ENCODE measurements around the gene ARID5B.

Gene ARID5B

DNA sequence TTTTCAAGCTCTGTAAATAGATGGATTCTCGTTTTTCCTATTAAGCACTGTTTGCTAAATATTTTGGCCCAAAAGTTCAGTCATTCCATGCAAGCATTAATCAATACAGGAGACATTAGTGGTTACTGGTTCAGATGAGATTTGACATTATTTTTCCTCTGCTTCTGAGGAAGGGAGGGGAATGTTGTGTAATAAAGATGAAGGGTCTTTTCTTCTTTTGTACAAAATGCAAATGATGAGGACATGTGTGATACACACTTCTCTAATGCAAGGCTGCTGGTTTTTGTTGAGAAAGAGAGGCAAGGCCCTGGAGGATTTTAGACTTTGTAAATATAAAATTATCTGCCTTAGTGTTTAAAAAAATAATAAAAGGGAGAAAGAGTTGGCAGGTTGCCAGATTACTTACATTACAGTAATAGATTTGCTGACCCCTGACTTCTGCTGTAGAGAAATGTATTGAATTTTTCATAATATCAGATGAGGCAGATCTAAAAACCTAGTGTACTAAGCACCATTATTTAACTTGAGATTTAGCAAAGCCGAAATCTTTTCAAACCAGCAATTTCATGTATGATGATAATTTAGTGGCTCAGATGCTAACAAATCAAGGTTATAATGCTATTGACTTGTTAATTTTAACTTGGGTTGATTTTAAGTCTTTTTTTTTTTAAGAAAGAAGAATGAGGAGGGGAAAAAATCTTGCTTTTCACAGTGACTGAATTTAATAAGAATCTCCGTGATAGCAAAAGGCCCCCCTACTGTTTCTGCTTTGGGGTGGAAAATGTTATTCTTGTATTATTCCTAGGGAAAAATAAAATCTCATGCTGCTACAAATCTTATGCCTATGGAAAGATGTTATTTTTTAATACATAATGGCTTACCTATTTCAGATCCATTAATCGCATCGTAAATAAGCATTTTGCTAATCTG, 180.1 kb downstream of the ARID5B start:
- DNase-seq: peak; percentile 48

DNA sequence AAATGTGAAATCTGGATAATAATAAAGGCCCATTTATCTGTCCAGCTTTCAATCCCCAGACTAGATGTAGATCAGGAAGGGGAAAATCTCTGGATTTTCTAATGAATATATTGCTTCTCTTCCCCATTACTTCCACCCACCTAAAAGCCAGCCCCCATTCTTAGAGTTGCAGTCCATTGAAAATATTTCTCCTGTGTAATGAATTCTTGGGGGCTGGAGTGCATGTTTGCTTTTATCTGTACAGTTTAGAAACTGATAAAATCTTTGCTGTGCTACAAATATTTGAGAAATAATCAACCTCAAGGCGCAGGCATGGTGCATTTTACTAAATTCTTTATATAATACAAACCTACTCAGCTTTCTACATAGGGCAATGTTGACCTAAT, 180.8 kb downstream of the ARID5B start:
- no peak for DNase-seq

DNA sequence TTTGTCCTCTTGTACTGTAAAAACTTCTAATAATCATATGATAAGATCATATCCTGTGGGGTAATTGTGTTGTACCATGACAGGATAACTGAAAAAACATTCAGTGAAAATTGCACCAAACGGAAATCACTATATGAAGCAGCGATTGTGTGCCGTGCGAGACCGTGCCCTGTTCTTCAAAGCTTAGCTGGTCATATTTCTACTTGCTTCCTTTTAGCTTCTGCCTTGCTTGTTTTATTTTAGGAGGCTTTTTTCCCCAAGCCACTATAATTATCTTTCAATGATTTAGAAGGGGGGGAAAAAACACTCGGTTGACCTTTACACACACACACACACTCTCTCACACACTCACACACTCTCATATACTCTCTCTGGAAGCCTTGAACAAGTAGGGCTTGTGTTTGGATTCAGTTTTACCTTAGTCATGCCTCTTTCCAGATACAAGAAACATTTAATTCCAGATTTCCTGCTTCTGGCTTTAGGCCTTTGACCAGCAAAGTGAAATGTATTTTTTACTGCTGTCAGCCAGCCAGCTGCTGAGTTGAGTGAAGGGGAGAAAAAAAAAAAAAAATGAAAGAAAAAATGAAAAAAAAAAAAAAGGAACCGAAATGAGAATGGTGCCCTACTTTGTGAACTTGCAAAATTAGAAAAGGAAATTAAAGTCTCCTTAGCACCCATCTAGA, 181.4 kb downstream of the ARID5B start:
- DNase-seq: no peak

DNA sequence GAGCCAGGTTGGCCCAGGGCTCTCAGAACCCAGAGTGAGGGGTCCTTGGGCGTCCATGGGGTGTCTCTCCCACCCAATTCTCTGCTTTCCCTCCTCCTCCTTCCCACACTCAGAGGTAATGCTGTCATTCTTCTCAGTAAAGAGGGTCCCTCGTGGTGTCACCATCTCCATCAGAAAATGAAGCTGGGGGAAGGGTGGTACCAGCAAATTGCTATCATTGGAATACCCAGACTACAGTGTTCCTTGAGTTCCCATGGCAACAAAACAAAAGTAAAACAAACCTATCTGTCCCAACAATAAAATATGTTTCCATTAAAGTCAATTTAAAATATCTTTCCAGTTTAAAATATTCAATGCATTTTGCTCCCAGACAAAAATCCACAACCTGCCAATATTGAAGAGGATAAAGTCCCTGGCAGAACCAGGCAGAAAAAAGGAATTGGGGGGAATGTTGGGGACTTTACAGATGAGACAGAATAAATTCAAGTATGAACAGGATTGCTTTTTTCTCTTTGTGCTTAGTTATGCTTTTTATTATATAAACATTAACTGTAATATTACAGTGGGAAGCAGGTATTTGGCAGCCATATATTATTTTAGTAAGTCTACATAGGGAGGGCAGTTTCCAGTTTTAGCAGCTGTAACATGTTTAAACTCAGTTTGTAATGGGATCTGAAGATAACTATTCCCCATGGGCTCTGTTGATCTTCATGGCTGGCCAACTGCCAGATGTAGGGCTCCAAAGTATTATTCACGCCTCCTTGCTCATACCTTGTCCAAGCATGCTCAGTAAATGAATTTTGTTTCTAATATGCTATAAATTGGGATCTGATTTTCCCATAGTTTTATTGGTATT, 182.1 kb downstream of the ARID5B start:
- DNase-seq: peak; percentile 77

DNA sequence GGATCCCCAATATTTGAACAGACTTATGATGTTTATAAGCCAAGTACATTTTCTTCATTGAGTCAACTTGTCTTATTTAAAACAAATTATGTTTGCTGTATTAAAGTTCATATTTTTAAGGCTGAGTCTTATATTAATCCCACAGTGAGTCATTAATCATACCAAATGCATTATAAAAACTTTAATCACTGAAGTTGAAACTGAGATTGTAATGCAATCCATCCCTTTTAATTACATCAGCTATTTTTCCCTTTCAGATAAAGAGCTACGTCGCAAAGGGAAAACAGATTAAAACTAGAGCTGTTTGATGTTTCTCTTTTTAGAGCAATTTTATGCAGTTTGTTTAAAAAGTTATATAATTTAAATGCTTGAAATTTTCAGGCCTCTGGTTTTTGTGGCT, 183.0 kb downstream of the ARID5B start:
- no peak for DNase-seq

DNA sequence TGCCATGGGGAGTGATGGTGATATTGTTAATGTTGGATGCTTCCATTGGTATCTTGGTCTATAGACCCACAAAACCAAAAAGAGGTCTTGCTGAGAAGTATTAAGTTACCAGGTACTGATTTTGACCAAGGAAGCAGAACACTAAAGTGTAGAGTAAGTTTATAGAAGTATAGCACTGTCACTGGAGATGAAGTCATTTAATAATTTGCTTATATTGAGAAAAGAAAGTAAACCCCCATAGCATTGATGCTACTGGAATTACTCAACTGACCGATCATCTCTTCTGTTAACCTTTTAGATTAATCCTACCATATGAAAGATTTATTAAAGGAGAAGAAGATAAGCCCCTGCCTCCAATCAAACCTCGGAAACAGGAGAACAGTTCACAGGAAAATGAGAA, 183.9 kb downstream of the ARID5B start:
- no peak for DNase-seq

DNA sequence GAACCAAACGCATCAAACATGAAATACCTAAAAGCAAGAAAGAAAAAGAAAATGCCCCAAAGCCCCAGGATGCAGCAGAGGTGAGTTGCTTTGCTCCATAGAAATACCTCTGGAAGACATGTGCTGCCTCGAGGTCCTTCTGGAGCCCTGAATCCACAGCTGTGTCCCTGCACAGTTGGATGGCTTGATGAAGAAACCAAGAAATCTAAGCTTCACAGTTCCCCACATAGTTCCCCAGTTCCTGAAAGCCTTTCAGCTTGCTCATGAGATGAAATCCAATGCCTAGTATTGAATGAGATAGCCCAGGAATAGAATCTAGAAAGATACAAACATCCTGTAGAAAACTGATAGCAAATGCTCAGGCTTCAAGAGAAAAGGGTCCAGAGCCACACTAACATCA, 184.3 kb downstream of the ARID5B start:
- DNase-seq: no peak

DNA sequence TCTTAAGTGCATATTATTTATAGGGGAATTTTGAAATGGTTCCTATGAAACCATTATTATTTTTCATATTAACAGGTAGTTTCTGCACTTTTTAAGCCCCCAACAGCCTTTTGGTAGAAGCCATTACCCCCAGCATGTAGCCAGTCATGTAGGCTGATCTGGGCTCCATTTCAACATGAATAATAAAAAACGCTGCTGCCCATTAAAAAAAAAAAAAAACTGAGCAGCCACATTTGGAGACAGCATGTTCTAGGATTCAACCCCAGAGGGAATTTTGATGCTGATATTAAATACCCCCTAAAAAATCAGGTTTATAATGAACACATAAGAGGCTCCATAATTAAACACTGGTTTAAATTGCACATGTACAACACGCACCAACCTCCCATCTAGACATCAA, 185.8 kb downstream of the ARID5B start:
- DNase-seq: no peak

DNA sequence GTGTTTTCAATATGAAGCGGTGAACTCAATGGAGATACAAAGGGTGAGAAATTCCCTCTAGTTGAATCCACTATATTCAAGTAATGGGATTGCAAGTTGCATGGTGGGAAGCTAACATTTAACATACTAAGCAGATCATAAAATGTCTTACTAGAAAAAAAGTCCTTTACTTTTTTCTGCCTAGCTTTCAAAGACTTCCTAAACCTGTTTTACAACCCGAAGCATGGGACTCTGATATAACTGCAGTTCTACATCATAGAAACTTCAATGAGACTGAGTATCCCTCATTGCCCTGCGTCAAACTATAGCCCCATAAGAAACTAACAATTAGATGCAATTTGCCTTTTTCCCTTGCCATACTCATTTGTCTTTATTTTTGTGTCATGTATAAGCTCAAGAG, 187.3 kb downstream of the ARID5B start:
- no peak for DNase-seq

DNA sequence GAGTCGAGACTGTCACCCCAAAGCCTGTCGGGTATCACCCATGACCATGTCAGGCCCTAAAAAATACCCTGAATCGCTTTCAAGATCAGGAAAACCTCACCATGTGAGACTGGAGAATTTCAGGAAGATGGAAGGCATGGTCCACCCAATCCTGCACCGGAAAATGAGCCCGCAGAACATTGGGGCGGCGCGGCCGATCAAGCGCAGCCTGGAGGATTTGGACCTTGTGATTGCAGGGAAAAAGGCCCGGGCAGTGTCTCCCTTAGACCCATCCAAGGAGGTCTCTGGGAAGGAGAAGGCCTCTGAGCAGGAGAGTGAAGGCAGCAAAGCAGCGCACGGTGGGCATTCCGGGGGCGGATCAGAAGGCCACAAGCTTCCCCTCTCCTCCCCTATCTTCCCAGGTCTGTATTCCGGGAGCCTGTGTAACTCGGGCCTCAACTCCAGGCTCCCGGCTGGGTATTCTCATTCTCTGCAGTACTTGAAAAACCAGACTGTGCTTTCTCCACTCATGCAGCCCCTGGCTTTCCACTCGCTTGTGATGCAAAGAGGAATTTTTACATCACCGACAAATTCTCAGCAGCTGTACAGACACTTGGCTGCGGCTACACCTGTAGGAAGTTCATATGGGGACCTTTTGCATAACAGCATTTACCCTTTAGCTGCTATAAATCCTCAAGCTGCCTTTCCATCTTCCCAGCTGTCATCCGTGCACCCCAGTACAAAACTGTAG, 191.0 kb downstream of the ARID5B start:
- no peak for DNase-seq

DNA sequence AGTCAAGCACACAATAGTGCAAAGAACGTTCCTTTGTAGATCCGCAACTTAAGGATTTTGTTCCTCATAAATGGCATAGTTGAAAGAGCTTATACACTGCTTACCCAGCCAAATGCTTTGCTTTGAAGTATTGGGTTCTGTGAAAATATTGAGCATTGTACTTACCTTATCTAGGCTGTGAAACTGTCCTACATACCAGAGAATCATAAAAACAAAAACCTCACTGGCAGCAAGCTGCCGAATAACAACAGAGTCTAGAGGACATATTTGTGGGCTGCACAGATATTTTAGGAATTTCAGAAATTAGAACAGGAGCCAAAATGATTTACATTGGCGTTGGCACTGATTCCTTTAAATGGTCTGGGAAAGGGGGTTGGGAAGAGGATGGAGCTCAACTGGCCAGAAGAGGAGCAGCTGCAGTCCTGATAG, 192.4 kb downstream of the ARID5B start:
- no peak for DNase-seq

DNA sequence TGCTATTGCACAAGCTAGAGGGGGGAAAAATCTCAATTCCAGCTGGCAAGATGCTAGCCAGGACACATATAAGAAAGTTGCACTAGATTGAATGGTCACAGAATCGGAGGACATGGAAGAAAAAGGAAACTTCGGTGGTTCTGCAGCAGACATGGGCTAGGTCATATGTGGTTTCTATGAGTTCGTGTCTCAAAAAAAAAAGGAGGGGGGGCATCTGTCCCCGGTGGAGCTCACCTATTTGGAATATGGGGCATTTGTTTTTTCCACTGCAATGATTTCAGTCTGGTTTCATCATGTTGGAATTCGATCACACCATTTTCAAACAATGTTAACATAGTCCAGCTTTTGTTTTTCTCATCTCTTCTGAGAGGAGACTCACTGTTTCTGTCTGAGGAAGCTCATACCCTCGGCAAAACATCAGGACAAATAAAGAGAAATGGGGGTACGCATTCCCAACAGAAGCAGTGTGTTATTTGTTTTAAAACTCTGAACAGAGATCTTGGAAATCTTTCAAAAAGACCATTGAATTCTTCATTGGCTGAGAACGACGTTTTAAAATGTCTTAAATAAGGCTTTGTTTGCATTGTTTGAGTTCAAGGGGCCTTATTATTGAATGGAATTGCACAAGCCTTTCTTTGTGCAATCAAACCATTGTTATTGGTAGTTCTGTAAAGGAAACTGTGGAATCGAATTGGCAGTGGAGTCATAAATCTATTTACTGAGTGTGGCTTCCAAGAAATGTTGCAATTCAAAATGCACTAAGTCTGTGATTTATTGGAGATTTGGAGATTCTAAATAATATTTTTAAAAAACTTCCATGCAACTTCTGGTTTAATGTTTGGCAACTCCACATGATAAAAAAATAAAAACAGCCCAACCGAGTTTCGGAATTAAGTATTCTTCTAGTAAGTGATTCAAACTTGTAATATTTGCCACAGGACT, 194.0 kb downstream of the ARID5B start:
- no peak for DNase-seq

DNA sequence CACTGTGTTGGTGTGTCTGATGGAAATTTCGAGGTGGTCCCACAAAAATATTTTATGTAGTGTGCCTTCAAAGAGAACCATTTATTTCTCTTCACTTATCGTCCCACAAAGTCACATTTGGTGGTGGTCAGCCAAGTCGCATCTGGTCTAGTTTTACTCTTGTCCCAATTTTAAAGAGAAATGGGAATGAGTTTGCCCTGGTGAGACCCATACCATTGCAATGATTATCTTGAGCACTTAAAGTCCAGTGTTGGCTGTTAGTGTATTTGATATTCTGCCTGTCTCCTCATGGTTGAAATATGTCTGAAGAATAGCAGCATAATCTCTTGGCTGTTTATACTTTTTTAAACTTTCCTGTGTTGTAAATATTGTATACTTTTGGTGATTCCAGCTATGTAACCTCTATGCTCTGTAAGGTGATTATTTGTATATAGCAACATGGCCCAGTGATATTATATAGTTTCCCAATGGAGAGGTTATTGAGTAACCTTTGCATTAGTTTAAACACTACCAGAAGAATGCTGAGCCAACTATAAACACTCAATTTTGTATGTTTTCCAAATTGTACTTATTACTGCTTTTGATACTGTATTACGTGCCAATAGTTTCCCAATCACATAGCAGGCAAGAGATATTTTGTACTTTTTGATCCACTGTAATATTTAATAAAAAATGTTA, 194.9 kb downstream of the ARID5B start:
- no peak for DNase-seq

DNA sequence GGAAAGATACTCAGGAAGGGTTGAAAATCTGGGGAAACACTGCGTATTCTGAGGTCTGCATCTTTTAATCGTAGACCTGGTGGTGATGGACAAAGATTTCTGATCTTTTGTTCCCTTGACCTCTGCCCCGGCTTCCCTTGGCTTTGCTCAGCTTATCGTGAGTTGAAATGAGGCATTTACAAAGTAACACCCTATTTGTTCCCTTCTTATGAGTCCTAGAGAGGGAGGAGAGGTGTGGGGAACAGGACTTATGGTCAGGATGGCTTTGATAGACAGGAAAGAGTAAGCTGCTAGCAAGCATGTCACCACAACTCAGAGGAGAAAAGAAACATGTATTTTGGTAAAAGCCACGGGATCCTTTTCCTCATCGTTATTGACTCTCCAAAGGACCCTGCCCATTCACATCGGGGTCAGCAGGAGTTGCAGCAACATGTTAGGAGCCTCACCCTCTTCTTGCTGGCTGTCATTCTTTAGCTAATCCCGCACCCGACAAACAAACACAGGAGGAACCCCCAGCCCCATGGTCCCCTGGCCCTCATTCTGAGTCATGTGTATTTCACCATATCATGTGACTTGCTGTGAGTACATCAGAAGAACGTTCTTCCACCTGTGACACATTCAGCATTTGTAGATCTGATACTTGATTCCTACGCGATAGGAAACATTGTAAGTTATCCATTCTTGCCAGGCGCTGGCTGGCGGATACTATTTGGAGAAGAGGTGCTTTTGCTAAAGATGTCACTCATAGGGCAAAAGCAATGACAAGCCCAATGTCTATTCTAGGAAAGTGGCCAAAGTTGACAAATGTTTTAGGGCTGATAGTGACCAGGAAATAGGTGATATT, 197.0 kb downstream of the ARID5B start:
- DNase-seq: no peak

DNA sequence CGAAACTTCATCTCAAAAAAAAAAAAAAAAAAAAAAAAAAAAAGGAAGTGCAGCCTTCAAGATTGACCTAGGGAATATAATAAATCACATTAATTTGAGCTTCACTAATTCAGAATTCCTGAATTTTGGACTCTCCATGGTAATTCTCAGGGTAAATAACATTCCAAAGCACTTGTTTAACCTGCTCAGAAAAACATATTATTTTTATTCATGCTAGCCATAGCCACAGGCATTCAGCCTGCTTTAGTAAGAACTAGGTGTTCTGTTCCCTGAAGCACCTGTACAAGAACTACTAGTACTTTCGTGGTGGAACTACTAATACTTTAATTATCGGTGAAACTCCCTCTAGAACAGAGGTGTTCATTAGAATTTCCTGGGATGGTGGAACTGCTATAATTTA, 197.8 kb downstream of the ARID5B start:
- DNase-seq: no peak

DNA sequence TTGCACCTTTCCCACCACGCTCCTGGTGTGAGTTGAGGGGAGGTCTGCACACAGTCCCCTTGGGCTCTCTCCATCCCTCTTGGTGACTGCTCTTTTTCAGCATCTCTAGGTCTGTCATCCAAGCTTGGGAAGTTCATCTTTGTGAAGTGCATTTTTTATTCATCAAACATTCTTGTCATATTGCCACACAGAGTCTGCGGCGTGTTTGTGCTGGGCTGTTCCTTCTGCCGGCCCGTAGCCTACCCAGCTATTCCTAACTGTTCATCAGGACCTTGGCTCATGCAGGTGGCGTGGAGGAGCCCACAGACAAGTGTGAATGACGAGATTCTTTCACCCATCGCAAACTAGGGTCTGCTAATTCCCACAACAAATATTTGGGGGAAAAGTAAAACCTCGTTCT, 202.4 kb downstream of the ARID5B start:
- no peak for DNase-seq

DNA sequence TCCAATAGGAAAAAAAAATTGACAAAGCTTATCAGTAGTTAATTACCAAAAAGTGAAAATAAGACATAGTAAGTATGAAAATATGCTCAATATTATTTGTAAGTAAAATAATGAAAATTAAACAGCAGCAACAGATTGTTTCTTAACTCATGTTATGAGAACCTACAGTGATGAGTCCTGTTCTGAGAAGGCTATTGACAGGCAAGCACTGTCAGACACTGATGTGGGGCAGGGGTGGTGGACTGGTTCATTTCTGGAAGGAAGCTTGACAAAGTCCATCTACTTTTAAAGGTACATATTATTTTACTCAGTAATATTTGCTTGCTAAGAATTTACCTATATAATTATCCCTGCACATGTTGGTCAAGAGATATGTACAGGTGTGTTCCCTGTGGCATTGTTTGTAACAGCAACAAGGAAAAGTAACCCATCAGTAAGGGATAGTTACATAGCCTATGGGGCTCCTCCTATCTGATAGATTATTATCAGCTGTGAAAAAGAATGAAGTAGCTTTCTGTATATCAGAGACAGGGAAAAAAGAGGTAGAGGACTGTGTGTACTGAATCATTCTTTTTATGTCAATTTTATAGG, 205.5 kb downstream of the ARID5B start:
- no peak for DNase-seq

DNA sequence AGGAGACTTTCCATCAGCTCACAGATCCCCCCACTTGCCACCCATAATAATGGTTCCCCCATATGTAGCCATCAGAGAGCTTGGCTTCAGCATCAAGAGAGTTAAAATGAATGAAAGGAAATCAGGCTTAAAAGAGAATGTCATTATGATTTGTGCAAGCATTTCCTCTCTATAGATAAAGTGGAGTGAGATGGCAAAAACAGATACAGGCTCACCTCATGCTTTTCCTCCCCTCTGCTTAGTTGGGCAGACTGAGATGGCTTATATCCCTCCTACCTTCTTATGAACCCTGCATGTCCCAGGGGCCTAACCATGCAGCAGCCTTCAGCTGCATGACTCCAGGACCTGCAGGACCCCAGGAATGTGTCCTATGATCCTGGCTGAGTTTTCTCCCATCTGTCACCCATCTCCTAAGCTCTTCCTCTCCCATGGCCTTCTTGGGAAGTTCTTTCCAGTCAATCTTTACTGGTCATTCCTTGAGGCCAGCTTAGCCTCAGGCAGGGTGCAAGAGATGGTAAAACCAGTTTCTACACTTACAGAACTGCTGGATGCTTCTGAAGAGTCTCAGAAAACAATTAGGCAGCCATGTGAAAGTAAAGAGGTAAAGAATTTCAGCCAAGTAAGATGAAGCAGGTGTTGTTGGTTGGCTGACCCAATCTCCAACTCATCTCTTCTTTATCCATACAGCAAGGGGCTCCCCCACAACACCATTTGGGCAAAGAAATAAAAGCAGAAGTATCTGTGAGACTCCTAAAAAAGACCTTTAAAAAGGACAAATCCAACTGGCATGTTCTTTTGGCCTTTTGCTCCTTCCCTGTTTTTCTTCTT, 207.5 kb downstream of the ARID5B start:
- no peak for DNase-seq

All from COR-L47 (cell line).